ENCODE data around the gene DCBLD1.

DNA sequence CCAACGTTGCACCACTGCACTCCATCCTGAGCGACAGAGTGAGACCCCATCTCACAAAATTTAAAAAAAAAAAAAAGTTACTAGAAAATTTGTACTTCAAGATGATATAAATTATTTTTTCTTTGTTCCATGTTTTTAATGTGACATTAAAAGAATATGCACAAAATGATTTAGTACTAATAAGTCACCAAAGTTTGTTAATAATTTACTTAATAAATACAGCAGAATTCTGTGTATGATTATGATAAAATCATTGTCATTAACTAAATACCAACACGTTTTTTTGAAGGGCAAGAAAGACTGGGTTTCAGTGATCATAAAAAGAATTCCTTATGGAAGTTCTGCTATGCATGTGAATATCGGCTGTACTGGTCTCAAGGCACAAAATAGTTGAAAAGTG is 91.7 kb downstream of the DCBLD1 start:
- no peak for TF ChIP-seq CTCF (IDR thresholded peaks at IDR 0.05)
- no peak for TF ChIP-seq POLR2A (IDR thresholded peaks at IDR 0.05)
- no peak for TF ChIP-seq POLR2AphosphoS5 (IDR thresholded peaks at IDR 0.05)
